Skeletal muscle satellite cell (primary cell): Measurements from ENCODE around the gene HELLS.

ENCODE experiments used
- H3K27me3 ChIP-seq: 2 replicates; pipeline ENCODE4 v1.7.0; 2013; ENCODE audit warnings: low read length; ENCODE audit not compliant: control insufficient read depth, insufficient read depth
- H3K36me3 ChIP-seq: 2 replicates; pipeline ENCODE4 v1.7.0; 2013; ENCODE audit warnings: mild to moderate bottlenecking, control low read depth, low read length; ENCODE audit not compliant: insufficient read depth
- H3K4me1 ChIP-seq: 2 replicates; pipeline ENCODE4 v1.7.0; 2013; ENCODE audit warnings: low read length; ENCODE audit not compliant: control insufficient read depth, insufficient read depth
- H3K4me2 ChIP-seq: 2 replicates; pipeline ENCODE4 v1.7.0; 2013; ENCODE audit warnings: mild to moderate bottlenecking, low read length
- H3K4me3 ChIP-seq: 2 replicates; pipeline ENCODE4 v1.7.0; 2013; ENCODE audit warnings: low read length
- H3K9ac ChIP-seq: 2 replicates; pipeline ENCODE4 v1.7.0; 2013; ENCODE audit warnings: mild to moderate bottlenecking, low read depth, low read length, moderate library complexity
- H3K9me3 ChIP-seq: replicated peaks from 2 replicates; pipeline ENCODE4 v1.7.0; 2013; ENCODE audit warnings: mild to moderate bottlenecking, control low read depth, low read length

The HELLS gene

GRCh38 chr10:94640562-94640961 lies 95.0 kb downstream of the HELLS start:
- Histone ChIP-seq H3K4me2 (no peak overlapping the region), H3K4me3 (no peak overlapping the region), H3K9me3 (no peaks in the 10 kb centered on the region), H3K27me3 (no peaks in the 10 kb centered on the region), H3K9ac (no peak overlapping the region), H3K4me1 (peaks cover 8% of the 10 kb centered on the region), H3K36me3 (no peaks in the 10 kb centered on the region)

GRCh38 chr10:94641480-94641879 lies 95.9 kb downstream of the HELLS start:
- Histone ChIP-seq H3K4me2 (no peak overlapping the region), H3K9me3 (no peaks in the 10 kb centered on the region), H3K4me3 (no peak overlapping the region), H3K36me3 (no peaks in the 10 kb centered on the region), H3K4me1 (peaks cover 8% of the 10 kb centered on the region), H3K27me3 (no peaks in the 10 kb centered on the region), H3K9ac (no peak overlapping the region)

- Histone ChIP-seq H3K9ac (no peak overlapping the region), H3K4me3 (no peak overlapping the region), H3K36me3 (no peaks in the 10 kb centered on the region), H3K27me3 (no peaks in the 10 kb centered on the region), H3K4me2 (no peak overlapping the region), H3K9me3 (no peaks in the 10 kb centered on the region), H3K4me1 (peaks cover 8% of the 10 kb centered on the region)
Observed at GRCh38 chr10:94644352-94644751, 98.8 kb downstream of the HELLS start.

- H3K4me3 ChIP-seq = no peak overlapping the region
- no peaks in the 10 kb centered on the region for H3K36me3 ChIP-seq
- H3K27me3 ChIP-seq = no peaks in the 10 kb centered on the region
- H3K4me2 ChIP-seq = no peak overlapping the region
- H3K4me1 ChIP-seq = peaks cover 8% of the 10 kb centered on the region
- H3K9me3 ChIP-seq = no peaks in the 10 kb centered on the region
- no peak overlapping the region for H3K9ac ChIP-seq
Observed at GRCh38 chr10:94645285-94645684, 99.7 kb downstream of the HELLS start.
